PC-3 (cell line): ENCODE measurements around the gene POLDIP3. TPM values are rescaled to one million over a fixed set of nuclear protein-coding genes. Genes with fewer than 3 reads are reported as not detected.

Source experiments
- ATAC-seq: fragments of 200-7000 bp; cut with Tn5 transposase; 2 replicates; pipeline ENCODE4 v1.9.1; 2020; ENCODE audit warnings: mild to moderate bottlenecking, moderate library complexity
- BruUV-seq: library from RNA; stranded (reverse); fragments of 400-500 nt; replicated peaks from 2 replicates; lab custom pipeline; 2021; lab: Mats Ljungman, UMichigan
- CTCF ChIA-PET: fragments of 300-600 bp; sonication (Branson Sonifier 250); formaldehyde crosslinking; loops from one replicate; lab custom pipeline; 2022; ENCODE audit warnings: antibody characterized with exemption; lab: Charles Lee
- POLR2A ChIA-PET: fragments of 300-600 bp; sonication (Branson Sonifier 250); formaldehyde crosslinking; loops from one replicate; lab custom pipeline; 2022; ENCODE audit warnings: antibody characterized with exemption; ENCODE audit not compliant: unreplicated experiment; lab: Charles Lee
- DNase-seq: peaks from one replicate; pipeline ENCODE4 v3.0.0-alpha.2; 2015
- H2AFZ ChIP-seq: fragments of 300-600 bp; sonication (generic); 2 replicates; pipeline ENCODE4 v1.6.0; 2016; ENCODE audit warnings: antibody characterized with exemption, low read length
- H3F3A ChIP-seq: fragments of 300-600 bp; sonication (generic); one replicate; pipeline ENCODE4 v1.6.0; 2017; ENCODE audit warnings: antibody characterized with exemption, low read length, control low read depth, mild to moderate bottlenecking; ENCODE audit not compliant: unreplicated experiment
- H3K27ac ChIP-seq: fragments of 300-600 bp; sonication (generic); 2 replicates; pipeline ENCODE4 v1.5.1; 2016; ENCODE audit warnings: mild to moderate bottlenecking, low read length
- H3K27me3 ChIP-seq: fragments of 300-600 bp; sonication (generic); 2 replicates; pipeline ENCODE4 v1.6.1; 2016; ENCODE audit warnings: low read length, mixed read lengths
- H3K36me3 ChIP-seq: fragments of 300-600 bp; sonication (generic); 2 replicates; pipeline ENCODE4 v1.6.1; 2016; ENCODE audit warnings: low read depth, mixed run types, low read length, mixed read lengths
- H3K4me1 ChIP-seq: fragments of 300-600 bp; sonication (generic); 2 replicates; pipeline ENCODE4 v1.5.1; 2016; ENCODE audit warnings: low read length; ENCODE audit not compliant: insufficient read depth
- H3K4me2 ChIP-seq: fragments of 300-600 bp; sonication (generic); 2 replicates; pipeline ENCODE4 v1.6.0; 2016; ENCODE audit warnings: low read length
- H3K4me3 ChIP-seq: fragments of 300-600 bp; sonication (generic); 2 replicates; pipeline ENCODE4 v1.5.1; 2016; ENCODE audit warnings: mild to moderate bottlenecking, low read length, mixed read lengths
- H3K79me2 ChIP-seq: fragments of 300-600 bp; sonication (generic); 2 replicates; pipeline ENCODE4 v1.6.1; 2017; ENCODE audit warnings: low read length, mixed read lengths
- H3K9ac ChIP-seq: fragments of 300-600 bp; sonication (generic); 2 replicates; pipeline ENCODE4 v1.6.0; 2016; ENCODE audit warnings: mild to moderate bottlenecking, low read length
- H3K9me2 ChIP-seq: fragments of 300-600 bp; sonication (generic); replicated peaks from 2 replicates; pipeline ENCODE4 v1.6.1; 2016; ENCODE audit warnings: mixed run types, low read length, mixed read lengths
- H3K9me3 ChIP-seq: fragments of 300-600 bp; sonication (generic); 2 replicates; pipeline ENCODE4 v1.6.1; 2016; ENCODE audit warnings: low read length, mixed read lengths
- H4K20me1 ChIP-seq: fragments of 300-600 bp; sonication (generic); 2 replicates; pipeline ENCODE4 v1.6.1; 2016; ENCODE audit warnings: low read length, mixed read lengths
- CTCF ChIP-seq: fragments of 300-600 bp; sonication (generic); conservative IDR thresholded peaks from 2 replicates; pipeline ENCODE4 v1.5.1; 2017; ENCODE audit warnings: antibody characterized with exemption, low read depth, mild to moderate bottlenecking, low read length
- EZH2 ChIP-seq: fragments of 300-600 bp; sonication (generic); IDR thresholded peaks from one replicate; pipeline ENCODE4 v1.6.1; 2017; ENCODE audit warnings: antibody characterized with exemption, mild to moderate bottlenecking, low read length; ENCODE audit not compliant: unreplicated experiment
- EZH2phosphoT487 ChIP-seq: fragments of 300-600 bp; sonication (generic); IDR thresholded peaks from 2 replicates; pipeline ENCODE4 v1.6.1; 2018; ENCODE audit warnings: mild to moderate bottlenecking, antibody characterized with exemption, low read length, borderline replicate concordance
- intact Hi-C: fragments of 100-400 bp; cut with micrococcal nuclease; formaldehyde crosslinking; loops from 2 replicates; pipeline ENCODE4 v1.9.0; 2023
- total RNA-seq: library from RNA; depleted of rRNA; stranded (reverse); fragments of >200 nt; gene quantifications from 2 replicates; pipeline ENCODE4 v1.2.3, GENCODE V29; 2014

POLDIP3 gene
- total RNA-seq, 1 experiment from 2014 or later, result 32.4 TPM

GRCh38 chr22:42648017-42648367, 33.3 kb upstream of the POLDIP3 start:
- POLR2A ChIA-PET, result no interaction called here

GRCh38 chr22:42646569-42647525, 32.2 kb upstream of the POLDIP3 start:
- no peak overlapping the region for H3K9ac ChIP-seq
- H3K4me2 ChIP-seq, result no peak overlapping the region
- no peak for DNase-seq
- H4K20me1 ChIP-seq, result peaks cover 7% of the 10 kb centered on the region; the same call in 1 of the 2 replicates
- no peaks in the 10 kb centered on the region for H3K9me2 ChIP-seq
- no peak for ATAC-seq
- peaks cover 60% of the 10 kb centered on the region for H3K79me2 ChIP-seq
- H3K4me1 ChIP-seq, result peaks cover 9% of the 10 kb centered on the region
- H3K36me3 ChIP-seq, result no peaks in the 10 kb centered on the region
- ChIA-PET CTCF (interaction anchor here (0.6 kb wide), 1 partner anchor 11 kb away, joined by 5 read pairs; no protein-coding TSS in a partner anchor), POLR2A (interaction anchor here (0.5 kb wide), 1 partner anchor 34 kb away, joined by 3 read pairs; no protein-coding TSS in a partner anchor)
- H3K27ac ChIP-seq, result no peak overlapping the region
- H3F3A ChIP-seq, result no peaks in the 10 kb centered on the region
- H2AFZ ChIP-seq, result no peak overlapping the region
- no peak overlapping the region for H3K4me3 ChIP-seq
- no peaks in the 10 kb centered on the region for H3K27me3 ChIP-seq
- H3K9me3 ChIP-seq, result no peaks in the 10 kb centered on the region
- intact Hi-C loops, result no loop called here
- BruUV-seq, result no TSS peak
- TF ChIP-seq EZH2phosphoT487 (no peak), CTCF (no peak), EZH2 (no peak)

More at GRCh38 chr22:42648017-42648367, 33.3 kb upstream of the POLDIP3 start:
- no TSS peak for BruUV-seq
- TF ChIP-seq EZH2phosphoT487 (no peak), EZH2 (no peak), CTCF (no peak)
- no peak for ATAC-seq
- Histone ChIP-seq H3K9me3 (no peaks in the 10 kb centered on the region), H3K36me3 (no peaks in the 10 kb centered on the region), H4K20me1 (peaks cover 7% of the 10 kb centered on the region; the same call in 1 of the 2 replicates), H3K9ac (peak overlapping the region; percentile 89), H3K27ac (no peak overlapping the region), H3K27me3 (no peaks in the 10 kb centered on the region), H3K4me3 (peak overlapping the region; percentile 98), H3K9me2 (no peaks in the 10 kb centered on the region), H2AFZ (no peak overlapping the region), H3K4me2 (peak overlapping the region; percentile 91), H3K79me2 (peaks cover 55% of the 10 kb centered on the region), H3K4me1 (peaks cover 9% of the 10 kb centered on the region), H3F3A (no peaks in the 10 kb centered on the region)
- DNase-seq, result no peak
- CTCF ChIA-PET, result no interaction called here
- intact Hi-C loops, result no loop called here
